H1 (cell line): ENCODE data around the gene NKTR.

Source experiments
- BRCA1 ChIP-seq: IDR thresholded peaks from 2 replicates; pipeline ENCODE4 v1.6.1; 2012; ENCODE audit warnings: low read depth, low read length, improper control_type of control experiment
- CBX5 ChIP-seq: fragments of 300-800, 300-1000 bp; sonication (generic); IDR thresholded peaks from 2 replicates; pipeline ENCODE4 v1.7.1; 2016; ENCODE audit warnings: antibody characterized with exemption, low read length, low read depth
- CEBPB ChIP-seq: IDR thresholded peaks from 2 replicates; pipeline ENCODE4 v1.6.1; 2012; ENCODE audit warnings: low read depth, low read length
- CHD2 ChIP-seq: IDR thresholded peaks from 2 replicates; pipeline ENCODE4 v1.6.1; 2012; ENCODE audit warnings: low read length, improper control_type of control experiment
- NANOG ChIP-seq: IDR thresholded peaks from 2 replicates; pipeline ENCODE4 v1.6.1; 2011; ENCODE audit warnings: low read length, low read depth, mild to moderate bottlenecking, inconsistent platforms; ENCODE audit not compliant: insufficient read depth, poor library complexity, severe bottlenecking
- POLR2A ChIP-seq, 2 experiments: IDR thresholded peaks; 1 replicate in 1 of 2; 2 replicates in 1 of 2; pipeline ENCODE4 v1.6.1; 2011; ENCODE audit warnings: low read depth in 2 of 2, low read length in 2 of 2, mild to moderate bottlenecking in 2 of 2; ENCODE audit errors: control extremely low read depth in 1 of 2
- POLR2AphosphoS5 ChIP-seq: IDR thresholded peaks from 2 replicates; pipeline ENCODE4 v1.6.1; 2011; ENCODE audit warnings: low read depth, low read length
- SIX5 ChIP-seq: IDR thresholded peaks from 2 replicates; pipeline ENCODE4 v1.6.1; 2011; ENCODE audit warnings: mild to moderate bottlenecking, low read depth, low read length
- TAF1 ChIP-seq: IDR thresholded peaks from 2 replicates; pipeline ENCODE4 v1.6.1; 2011; ENCODE audit warnings: mild to moderate bottlenecking, low read depth, low read length
- TF ChIP-seq, protein P1 (sequence below), 3 experiments: IDR thresholded peaks; 1 replicate in 2 of 3; 2 replicates in 1 of 3; pipeline versions ENCODE4 v1.5.1 to v1.6.1; 2011; ENCODE audit warnings: low read length in 3 of 3, mild to moderate bottlenecking in 3 of 3, inconsistent platforms in 2 of 3, low read depth in 1 of 3, moderate library complexity in 1 of 3; ENCODE audit not compliant: insufficient read depth in 1 of 3; ENCODE audit errors: control extremely low read depth in 1 of 3
- TF ChIP-seq, protein P2 (sequence below): IDR thresholded peaks from 2 replicates; pipeline ENCODE4 v1.6.1; 2012; ENCODE audit warnings: inconsistent platforms

DNA sequence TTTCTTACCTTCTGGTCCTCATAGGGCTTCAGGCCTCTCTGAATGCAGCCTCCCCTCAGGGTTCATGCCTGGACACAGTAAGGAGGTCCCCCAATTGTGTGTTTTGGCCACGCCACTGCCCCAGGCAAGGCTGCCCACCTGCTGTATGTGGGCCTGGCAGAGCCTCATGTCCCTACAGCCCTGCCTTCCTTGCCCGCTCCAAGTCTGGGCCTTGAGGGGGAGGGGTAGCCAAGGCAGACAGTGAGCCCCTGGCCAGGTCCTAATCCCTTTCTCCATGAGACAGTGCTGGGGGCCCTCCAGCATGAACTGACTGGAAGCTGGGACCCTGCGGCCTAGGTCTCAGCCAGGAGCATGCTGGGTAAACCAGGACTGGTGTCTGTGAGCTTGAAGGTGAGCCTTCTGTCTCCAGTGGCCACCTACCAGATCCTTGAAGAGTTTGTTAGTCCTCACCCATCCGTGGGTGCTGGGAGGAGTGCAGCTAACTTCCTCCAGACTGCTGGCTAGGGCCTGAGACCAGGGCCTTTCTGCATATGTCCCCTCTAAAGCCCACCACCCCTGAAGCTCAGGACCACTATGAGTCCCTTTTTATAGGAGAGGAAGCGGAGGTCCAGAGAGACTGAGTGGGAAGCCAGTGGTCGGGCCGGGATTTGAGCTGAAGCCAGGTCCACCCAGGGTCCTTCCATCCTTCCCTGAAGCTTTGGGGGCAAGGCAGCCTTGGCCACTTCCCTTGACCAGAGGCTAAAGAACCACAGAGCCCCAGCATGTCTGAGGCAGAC, 61.7 kb downstream of the NKTR start:
- TF ChIP-seq CHD2, result no peak
- TF ChIP-seq TAF1, result no peak
- no peak for TF ChIP-seq POLR2A (IDR thresholded peaks at IDR 0.05; ENCODE audit: control extremely low read depth in 1 of 2, low read depth in 2 of 2, low read length in 2 of 2)
- no peak for TF ChIP-seq CEBPB
- TF ChIP-seq, protein P1, sequence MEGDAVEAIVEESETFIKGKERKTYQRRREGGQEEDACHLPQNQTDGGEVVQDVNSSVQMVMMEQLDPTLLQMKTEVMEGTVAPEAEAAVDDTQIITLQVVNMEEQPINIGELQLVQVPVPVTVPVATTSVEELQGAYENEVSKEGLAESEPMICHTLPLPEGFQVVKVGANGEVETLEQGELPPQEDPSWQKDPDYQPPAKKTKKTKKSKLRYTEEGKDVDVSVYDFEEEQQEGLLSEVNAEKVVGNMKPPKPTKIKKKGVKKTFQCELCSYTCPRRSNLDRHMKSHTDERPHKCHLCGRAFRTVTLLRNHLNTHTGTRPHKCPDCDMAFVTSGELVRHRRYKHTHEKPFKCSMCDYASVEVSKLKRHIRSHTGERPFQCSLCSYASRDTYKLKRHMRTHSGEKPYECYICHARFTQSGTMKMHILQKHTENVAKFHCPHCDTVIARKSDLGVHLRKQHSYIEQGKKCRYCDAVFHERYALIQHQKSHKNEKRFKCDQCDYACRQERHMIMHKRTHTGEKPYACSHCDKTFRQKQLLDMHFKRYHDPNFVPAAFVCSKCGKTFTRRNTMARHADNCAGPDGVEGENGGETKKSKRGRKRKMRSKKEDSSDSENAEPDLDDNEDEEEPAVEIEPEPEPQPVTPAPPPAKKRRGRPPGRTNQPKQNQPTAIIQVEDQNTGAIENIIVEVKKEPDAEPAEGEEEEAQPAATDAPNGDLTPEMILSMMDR (IDR thresholded peaks at IDR 0.05; ENCODE audit: control extremely low read depth in 1 of 3, insufficient read depth in 1 of 3, low read depth in 1 of 3, low read length in 3 of 3), result no peak
- no peak for TF ChIP-seq CBX5
- TF ChIP-seq, protein P2, sequence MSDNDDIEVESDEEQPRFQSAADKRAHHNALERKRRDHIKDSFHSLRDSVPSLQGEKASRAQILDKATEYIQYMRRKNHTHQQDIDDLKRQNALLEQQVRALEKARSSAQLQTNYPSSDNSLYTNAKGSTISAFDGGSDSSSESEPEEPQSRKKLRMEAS, result no peak
- TF ChIP-seq NANOG, result no peak
- no peak for TF ChIP-seq SIX5
- TF ChIP-seq BRCA1, result no peak
- TF ChIP-seq POLR2AphosphoS5, result no peak
